Measurements from ENCODE around the gene ADAMTS4.

DNA sequence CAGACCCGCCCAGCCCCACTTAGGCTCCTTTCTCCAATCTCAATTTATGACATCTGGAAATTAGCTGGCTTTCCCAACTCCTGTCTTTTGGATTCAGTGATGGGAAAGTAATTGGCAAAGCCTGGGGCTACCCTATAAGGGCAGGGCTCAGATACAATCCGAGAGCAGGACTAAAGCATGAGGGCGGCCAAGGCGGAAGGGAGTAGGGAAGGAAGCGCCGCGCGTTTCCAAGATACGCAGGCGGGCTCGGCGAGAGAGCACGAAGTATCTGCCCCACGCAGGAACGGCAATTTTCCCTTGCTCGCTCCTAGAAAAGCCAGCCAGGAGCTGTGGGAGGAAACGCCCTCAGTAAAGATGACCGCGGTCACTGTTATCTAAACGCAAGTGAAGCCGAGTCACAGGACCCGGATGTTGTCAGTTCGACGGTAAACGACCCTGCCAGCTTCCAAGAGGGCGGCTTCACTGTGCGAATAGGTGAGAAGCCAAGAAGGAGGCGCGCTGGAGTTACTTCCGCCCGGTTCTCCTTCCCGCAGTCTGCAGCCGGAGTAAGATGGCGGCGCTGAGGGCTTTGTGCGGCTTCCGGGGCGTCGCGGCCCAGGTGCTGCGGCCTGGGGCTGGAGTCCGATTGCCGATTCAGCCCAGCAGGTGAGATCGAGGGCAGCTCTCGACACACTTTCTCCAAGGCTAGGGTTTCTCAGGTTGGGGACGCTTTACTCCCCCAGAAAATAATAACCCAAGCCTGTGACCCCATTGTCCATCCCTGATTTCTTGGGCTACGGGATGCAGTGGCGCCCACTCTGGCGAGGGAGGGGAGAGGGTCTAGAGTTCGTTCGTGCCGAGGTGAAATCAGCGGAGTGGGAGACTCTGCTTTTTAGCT is 3.2 kb upstream of the ADAMTS4 start, which contains the start of gene NDUFS2:
- peak; percentile 87 for TF ChIP-seq POLR2A (IDR thresholded peaks at IDR 0.05; ENCODE audit: low read depth)
- peak in 1 of 3 experiments; percentile 19 for TF ChIP-seq CTCF (IDR thresholded peaks at IDR 0.05)
- TF ChIP-seq POLR2AphosphoS5 (IDR thresholded peaks at IDR 0.05): peak; percentile 92 to 93
